ENCODE data around the gene ADCYAP1R1. TPM values are rescaled to one million over a fixed set of nuclear protein-coding genes. Genes with fewer than 3 reads are reported as not detected.

Gene ADCYAP1R1
- polyA plus RNA-seq, 1 experiment, result not detected

DNA sequence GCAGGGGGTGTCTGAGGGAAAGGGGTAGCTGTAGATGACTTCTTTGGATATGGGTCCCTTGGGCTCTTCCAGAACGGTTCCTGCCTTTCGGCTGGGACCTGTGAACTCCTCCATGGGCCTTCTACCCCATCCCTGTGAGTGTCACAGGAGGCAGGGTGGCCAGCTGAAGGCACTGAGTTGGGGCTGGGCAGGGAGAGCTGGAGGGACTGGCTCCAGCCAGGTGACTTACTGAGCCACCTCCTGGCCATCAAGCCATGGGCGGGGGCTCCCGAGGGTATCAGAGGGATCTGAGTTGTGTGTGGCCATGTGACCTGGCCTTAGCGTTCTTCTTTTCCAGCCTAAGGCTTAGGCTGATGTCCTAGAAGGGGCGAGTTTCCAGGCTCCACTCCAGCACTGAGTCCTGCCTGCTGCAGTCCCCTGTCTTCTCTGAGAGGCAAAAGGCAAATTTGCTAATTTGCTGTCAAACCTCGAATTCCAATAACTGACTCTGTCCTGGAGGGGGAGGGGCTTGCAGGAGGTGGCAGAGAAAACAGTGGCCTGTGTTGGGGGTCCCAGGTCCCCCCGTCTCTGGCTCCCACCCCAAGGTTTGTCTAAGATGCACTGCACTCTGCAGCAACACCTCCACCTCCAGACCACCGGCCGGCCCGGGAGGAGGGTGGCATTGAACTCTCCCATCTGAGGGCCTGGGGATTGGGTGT lies 27.2 kb downstream of the ADCYAP1R1 start:
- no peaks in the 10 kb centered on the region; the same call in 1 of the 2 replicates for H3K9me3 ChIP-seq (ENCODE audit: control insufficient read depth, insufficient read depth, low read length)
- no peaks in the 10 kb centered on the region for H3K27me3 ChIP-seq (ENCODE audit: control insufficient read depth, insufficient read depth, low read length)
- TF ChIP-seq, protein P1, sequence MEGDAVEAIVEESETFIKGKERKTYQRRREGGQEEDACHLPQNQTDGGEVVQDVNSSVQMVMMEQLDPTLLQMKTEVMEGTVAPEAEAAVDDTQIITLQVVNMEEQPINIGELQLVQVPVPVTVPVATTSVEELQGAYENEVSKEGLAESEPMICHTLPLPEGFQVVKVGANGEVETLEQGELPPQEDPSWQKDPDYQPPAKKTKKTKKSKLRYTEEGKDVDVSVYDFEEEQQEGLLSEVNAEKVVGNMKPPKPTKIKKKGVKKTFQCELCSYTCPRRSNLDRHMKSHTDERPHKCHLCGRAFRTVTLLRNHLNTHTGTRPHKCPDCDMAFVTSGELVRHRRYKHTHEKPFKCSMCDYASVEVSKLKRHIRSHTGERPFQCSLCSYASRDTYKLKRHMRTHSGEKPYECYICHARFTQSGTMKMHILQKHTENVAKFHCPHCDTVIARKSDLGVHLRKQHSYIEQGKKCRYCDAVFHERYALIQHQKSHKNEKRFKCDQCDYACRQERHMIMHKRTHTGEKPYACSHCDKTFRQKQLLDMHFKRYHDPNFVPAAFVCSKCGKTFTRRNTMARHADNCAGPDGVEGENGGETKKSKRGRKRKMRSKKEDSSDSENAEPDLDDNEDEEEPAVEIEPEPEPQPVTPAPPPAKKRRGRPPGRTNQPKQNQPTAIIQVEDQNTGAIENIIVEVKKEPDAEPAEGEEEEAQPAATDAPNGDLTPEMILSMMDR (IDR thresholded peaks at IDR 0.05; ENCODE audit: low read depth, low read length), result no peak
- no peak for DNase-seq (ENCODE audit: low read depth, low spot score)
- H3K27ac ChIP-seq (ENCODE audit: low read depth, low read length), result no peak overlapping the region
- ChIA-PET CTCF (no interaction called here), POLR2A (no interaction called here)
- H3K4me3 ChIP-seq (ENCODE audit: low read depth, low read length), result no peak overlapping the region

DNA sequence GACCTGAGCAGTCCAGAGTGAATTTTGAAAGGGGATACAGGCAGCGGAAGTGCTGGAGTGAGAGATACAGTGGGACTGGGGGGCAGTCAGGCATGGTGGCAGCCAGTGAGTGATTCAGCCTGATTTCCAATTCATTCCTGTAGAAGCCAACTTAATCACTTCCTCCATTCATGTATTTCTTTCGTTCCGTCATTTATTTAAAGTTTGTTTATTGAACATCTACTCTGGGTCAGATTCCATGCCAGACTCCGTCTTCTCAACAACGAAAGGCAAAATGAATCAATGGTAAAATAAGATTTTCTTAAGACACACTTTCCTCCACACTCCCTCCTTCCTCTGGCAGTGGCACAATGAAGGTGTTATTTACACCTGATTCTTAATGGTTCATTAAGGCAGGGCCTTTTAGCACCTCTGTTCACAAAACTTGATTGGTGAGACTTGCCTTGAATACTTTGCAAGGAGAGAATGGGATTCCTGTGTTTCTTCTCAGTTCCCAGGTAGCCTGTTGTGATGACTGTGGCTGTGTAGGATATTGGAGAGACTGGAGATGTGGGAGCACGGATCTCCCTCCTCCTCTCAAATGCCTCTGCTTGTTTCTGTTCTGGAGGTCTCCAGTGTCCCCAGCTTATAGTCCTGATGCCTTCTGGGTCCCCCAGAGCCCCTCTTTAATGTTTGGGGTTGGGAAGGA lies 27.9 kb downstream of the ADCYAP1R1 start:
- TF ChIP-seq, protein P1 (IDR thresholded peaks at IDR 0.05; ENCODE audit: low read depth, low read length), result no peak
- CTCF ChIA-PET, result no interaction called here
- Histone ChIP-seq H3K27ac (ENCODE audit: low read depth, low read length) (no peak overlapping the region), H3K4me3 (ENCODE audit: low read depth, low read length) (no peak overlapping the region), H3K9me3 (ENCODE audit: control insufficient read depth, insufficient read depth, low read length) (no peaks in the 10 kb centered on the region; the same call in 1 of the 2 replicates), H3K27me3 (ENCODE audit: control insufficient read depth, insufficient read depth, low read length) (no peaks in the 10 kb centered on the region)
- POLR2A ChIA-PET, result no interaction called here
- no peak for DNase-seq (ENCODE audit: low read depth, low spot score)

DNA sequence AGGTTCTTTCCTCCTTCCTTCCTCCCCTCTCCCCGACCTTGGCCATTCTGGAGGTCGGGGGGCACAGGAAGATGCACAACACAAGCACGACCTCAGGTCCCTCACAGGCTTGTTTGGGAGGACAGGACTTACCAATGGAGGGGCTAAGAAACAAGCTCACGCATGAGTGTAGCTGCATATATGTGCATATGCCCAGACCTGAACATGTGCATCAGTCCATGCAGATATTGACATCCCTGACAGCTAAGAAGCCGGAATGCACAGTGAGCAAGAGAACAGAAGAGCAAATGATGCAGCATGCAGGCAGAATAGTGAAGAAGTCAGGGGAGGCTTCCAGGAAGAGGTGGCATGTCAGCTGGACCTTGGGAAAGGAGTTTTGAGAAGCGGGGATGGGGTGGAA lies 28.7 kb downstream of the ADCYAP1R1 start:
- H3K9me3 ChIP-seq (ENCODE audit: control insufficient read depth, insufficient read depth, low read length), result no peaks in the 10 kb centered on the region; the same call in 1 of the 2 replicates
- TF ChIP-seq, protein P1 (IDR thresholded peaks at IDR 0.05; ENCODE audit: low read depth, low read length), result no peak
- ChIA-PET CTCF (no interaction called here), POLR2A (no interaction called here)
- no peak for DNase-seq (ENCODE audit: low read depth, low spot score)
- H3K27ac ChIP-seq (ENCODE audit: low read depth, low read length), result no peak overlapping the region
- no peaks in the 10 kb centered on the region for H3K27me3 ChIP-seq (ENCODE audit: control insufficient read depth, insufficient read depth, low read length)
- H3K4me3 ChIP-seq (ENCODE audit: low read depth, low read length), result no peak overlapping the region

DNA sequence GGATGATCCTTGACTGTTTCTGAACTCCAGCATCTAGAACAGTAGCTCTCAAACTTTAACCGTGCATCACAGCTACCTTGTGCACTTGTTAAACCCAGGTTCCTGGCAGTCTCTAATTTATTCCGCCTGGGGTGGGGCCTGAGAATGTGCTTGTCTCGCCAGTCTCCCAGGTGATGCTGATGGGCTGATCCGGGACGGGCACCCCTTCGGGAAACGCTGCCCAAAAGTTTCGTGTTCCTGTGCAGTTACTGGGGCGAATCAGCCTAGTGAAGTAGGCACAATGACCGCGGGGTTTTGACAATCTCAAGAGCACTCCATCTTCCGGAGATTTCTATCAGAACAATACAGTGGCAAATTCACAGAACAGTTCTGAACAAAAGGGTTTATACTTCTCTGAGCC lies 29.9 kb downstream of the ADCYAP1R1 start:
- ChIA-PET POLR2A (no interaction called here), CTCF (no interaction called here)
- DNase-seq (ENCODE audit: low read depth, low spot score), result no peak
- TF ChIP-seq, protein P1 (IDR thresholded peaks at IDR 0.05; ENCODE audit: low read depth, low read length), result no peak
- Histone ChIP-seq H3K4me3 (ENCODE audit: low read depth, low read length) (no peak overlapping the region), H3K27ac (ENCODE audit: low read depth, low read length) (no peak overlapping the region), H3K27me3 (ENCODE audit: control insufficient read depth, insufficient read depth, low read length) (no peaks in the 10 kb centered on the region), H3K9me3 (ENCODE audit: control insufficient read depth, insufficient read depth, low read length) (no peaks in the 10 kb centered on the region; the same call in 1 of the 2 replicates)

DNA sequence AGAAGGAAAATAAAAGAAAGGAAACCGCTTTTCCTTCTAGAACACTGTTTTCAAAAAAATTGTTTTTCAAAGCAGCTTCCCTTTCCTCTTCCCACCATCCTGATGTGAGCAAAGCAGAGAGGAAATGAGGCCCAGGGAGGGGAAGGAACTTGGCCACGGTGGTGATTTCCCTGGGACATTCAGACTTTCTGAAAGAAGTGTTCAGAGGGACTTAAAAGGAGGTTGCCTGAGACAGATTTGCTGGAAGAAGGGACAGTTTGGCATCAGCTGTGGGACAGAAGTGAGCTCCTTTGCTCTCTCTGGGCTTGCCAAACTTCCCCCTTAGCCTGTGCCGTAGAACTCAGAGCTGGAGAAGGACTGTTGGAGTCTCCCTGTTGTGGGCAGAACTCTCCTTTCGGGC lies 30.3 kb downstream of the ADCYAP1R1 start:
- CTCF ChIA-PET, result no interaction called here

More for the DNA sequence above, 30.3 kb downstream of the ADCYAP1R1 start:
- POLR2A ChIA-PET, result no interaction called here
- Histone ChIP-seq H3K9me3 (ENCODE audit: control insufficient read depth, insufficient read depth, low read length) (no peaks in the 10 kb centered on the region; the same call in 1 of the 2 replicates), H3K27ac (ENCODE audit: low read depth, low read length) (no peak overlapping the region), H3K4me3 (ENCODE audit: low read depth, low read length) (no peak overlapping the region), H3K27me3 (ENCODE audit: control insufficient read depth, insufficient read depth, low read length) (no peaks in the 10 kb centered on the region)
- DNase-seq (ENCODE audit: low read depth, low spot score), result no peak
- TF ChIP-seq, protein P1 (IDR thresholded peaks at IDR 0.05; ENCODE audit: low read depth, low read length), result no peak
